Mucosa of rectum (tissue), 2 donors: ENCODE measurements around the gene EMC9.
A peak's percentile ranks its signal among the peaks of the same experiment; 100 is the strongest.

ENCODE experiments used
- H3K27ac ChIP-seq, 2 donors: one replicate each; pipeline ENCODE4 v1.7.0; 2013; ENCODE audit warnings: inconsistent platforms in 2 of 2, low read depth in 2 of 2, low read length in 2 of 2
- H3K27me3 ChIP-seq, 2 donors: one replicate each; pipeline ENCODE4 v1.7.0; 2013; ENCODE audit warnings: low read length in 2 of 2; ENCODE audit not compliant: control insufficient read depth in 2 of 2, insufficient read depth in 2 of 2
- H3K36me3 ChIP-seq, 2 donors: one replicate each; pipeline ENCODE4 v1.7.0; 2013; ENCODE audit warnings: low read length in 2 of 2; ENCODE audit not compliant: control insufficient read depth in 2 of 2, insufficient read depth in 2 of 2
- H3K4me1 ChIP-seq, 2 donors: one replicate each; pipeline ENCODE4 v1.7.0; 2013; ENCODE audit warnings: low read length in 2 of 2, mild to moderate bottlenecking in 1 of 2; ENCODE audit not compliant: control insufficient read depth in 2 of 2, insufficient read depth in 2 of 2
- H3K4me3 ChIP-seq, 2 donors: one replicate each; pipeline ENCODE4 v1.7.0; 2013; ENCODE audit warnings: low read length in 2 of 2
- H3K9ac ChIP-seq, 2 donors: one replicate each; pipeline ENCODE4 v1.7.0; 2013; ENCODE audit warnings: low read length in 2 of 2, low read depth in 1 of 2, mild to moderate bottlenecking in 1 of 2
- H3K9me3 ChIP-seq, 2 donors: one replicate each; pipeline ENCODE4 v1.7.0; 2013; ENCODE audit warnings: low read length in 2 of 2; ENCODE audit not compliant: control insufficient read depth in 2 of 2
- donor health status: healthy.
- donor health status: Normal muscosa, but diverticular disease.

Gene EMC9

GRCh38 chr14:24150061-24150460 is 8.7 kb upstream of the EMC9 start:
- H3K4me3 ChIP-seq, result no peak overlapping the region
- H3K9me3 ChIP-seq, result no peaks in the 10 kb centered on the region
- peaks cover 20 to 24% of the 10 kb centered on the region in 2 donors for H3K4me1 ChIP-seq
- no peaks in the 10 kb centered on the region for H3K27me3 ChIP-seq
- no peak overlapping the region for H3K9ac ChIP-seq
- peaks cover 37 to 43% of the 10 kb centered on the region in 2 donors for H3K36me3 ChIP-seq
- no peak overlapping the region for H3K27ac ChIP-seq

DNA sequence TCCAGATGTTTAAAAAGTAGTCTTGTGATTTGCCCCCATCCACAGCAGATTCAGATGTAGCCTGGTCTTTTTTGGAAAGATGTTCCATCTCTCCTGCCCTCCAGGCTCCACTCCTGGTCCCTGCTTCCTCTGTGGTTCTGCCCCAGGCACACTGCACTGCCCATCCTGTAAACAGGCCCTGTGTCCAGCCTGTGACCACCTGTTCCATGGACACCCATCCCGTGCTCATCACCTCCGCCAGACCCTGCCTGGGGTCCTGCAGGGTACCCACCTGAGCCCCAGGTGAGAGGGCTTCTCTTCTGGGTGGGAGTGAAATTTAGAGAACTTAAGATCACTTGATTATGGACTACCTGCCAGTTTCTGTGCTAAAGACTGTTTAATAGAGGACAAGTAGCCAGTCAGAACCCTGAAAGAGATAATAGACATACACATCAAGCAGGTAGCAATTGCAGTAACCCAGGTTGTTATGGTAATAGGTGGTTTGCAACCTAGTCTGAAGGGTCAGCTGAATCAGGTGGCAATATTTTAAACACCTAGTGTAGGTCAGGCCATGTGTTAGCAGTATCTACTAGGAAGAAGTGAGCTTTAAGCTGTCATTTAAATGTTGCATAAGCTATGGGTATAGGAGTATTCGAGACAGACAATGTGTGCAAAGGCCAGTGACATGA is 8.0 kb upstream of the EMC9 start:
- no peak overlapping the region for H3K4me3 ChIP-seq
- H3K36me3 ChIP-seq, result peaks cover 31 to 40% of the 10 kb centered on the region in 2 donors
- no peaks in the 10 kb centered on the region for H3K9me3 ChIP-seq
- no peak overlapping the region for H3K27ac ChIP-seq
- no peak overlapping the region for H3K9ac ChIP-seq
- H3K4me1 ChIP-seq, result peaks cover 20 to 26% of the 10 kb centered on the region in 2 donors
- no peaks in the 10 kb centered on the region for H3K27me3 ChIP-seq

DNA sequence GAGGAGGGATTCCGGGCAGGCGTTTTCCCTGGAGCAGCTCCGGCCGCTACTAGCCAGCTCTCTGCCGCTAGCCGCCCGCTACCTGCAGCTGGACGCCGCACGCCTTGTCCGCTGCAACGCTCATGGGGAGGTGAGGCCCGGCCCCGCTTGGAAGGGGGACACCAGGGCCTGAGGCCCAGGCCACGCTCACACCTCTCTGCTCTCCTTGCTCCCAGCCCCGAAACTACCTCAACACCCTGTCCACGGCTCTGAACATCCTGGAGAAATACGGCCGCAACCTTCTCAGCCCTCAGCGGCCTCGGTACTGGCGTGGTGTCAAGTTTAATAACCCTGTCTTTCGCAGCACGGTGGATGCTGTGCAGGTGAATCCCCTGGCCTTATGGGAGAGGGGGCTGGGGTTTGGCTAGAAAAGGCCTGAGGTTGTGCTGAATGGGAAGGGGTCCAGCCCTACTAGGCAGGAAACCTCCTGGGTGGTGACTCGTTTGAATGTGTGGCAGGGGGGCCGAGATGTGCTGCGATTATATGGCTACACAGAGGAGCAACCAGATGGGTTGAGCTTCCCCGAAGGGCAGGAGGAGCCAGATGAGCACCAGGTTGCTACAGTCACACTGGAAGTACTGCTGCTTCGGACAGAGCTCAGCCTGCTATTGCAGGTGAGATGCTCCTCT is 6.5 kb upstream of the EMC9 start:
- Histone ChIP-seq H3K36me3 (peaks cover 44 to 52% of the 10 kb centered on the region in 2 donors), H3K4me1 (peaks cover 25 to 26% of the 10 kb centered on the region in 2 donors)

DNA sequence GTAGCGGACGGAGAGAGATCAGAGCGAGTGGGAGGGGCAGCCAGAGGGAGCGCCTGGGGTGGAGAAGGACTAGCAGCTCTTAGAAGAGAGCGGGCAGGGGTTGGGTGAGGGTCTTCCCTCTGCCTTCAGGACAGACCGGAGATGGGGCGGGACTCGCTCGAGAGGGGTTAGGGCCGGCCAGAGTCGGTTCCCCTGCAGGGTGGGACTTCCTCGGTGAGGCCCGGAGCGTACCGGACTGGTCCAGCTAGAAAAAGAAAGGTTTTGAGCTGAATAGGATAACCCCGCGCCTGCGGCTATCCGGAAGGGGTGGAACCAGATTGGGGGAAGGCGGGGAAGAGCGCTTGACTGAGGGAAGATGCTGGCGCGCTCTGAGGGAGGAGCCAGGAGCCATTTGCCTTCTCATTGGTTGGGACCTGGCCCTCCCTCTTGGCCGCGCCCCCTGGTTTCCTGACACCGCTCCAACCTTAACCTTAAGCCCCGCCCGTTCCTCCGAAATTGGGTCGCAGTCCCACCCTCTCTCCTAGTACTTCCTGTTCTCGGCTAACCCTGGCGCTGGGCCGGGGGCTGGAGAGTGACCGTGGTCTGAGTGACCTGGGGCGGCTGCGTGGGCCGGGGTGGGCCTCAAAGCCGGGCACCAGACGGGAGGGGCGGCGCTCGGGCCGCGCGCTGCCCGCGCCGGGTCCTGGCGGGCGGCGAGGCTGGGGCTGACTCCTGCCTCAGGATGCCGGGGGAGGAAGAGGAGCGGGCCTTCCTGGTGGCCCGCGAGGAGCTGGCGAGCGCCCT is 5.8 kb upstream of the EMC9 start, which contains the start of gene RNF31:
TSS of gene RNF31 (plus strand) at position 521 of the 783 bp plus-strand sequence. CDS start at position 722, 201 bp downstream.
- Histone ChIP-seq H3K36me3 (peaks cover 44 to 47% of the 10 kb centered on the region in 2 donors), H3K9ac (peak within 1 kb of the TSS; percentile 82 to 93), H3K9me3 (no peaks in the 10 kb centered on the region), H3K4me1 (peaks cover 28 to 30% of the 10 kb centered on the region in 2 donors), H3K27ac (peak within 1 kb of the TSS; percentile 94 to 97), H3K27me3 (no peaks in the 10 kb centered on the region), H3K4me3 (peak within 1 kb of the TSS; percentile 79 to 99)

More for the DNA sequence above, 6.5 kb upstream of the EMC9 start:
- Histone ChIP-seq H3K4me3 (peak overlapping the region; percentile 79 to 99), H3K9ac (peak overlapping the region; percentile 82 to 87), H3K27me3 (no peaks in the 10 kb centered on the region), H3K9me3 (no peaks in the 10 kb centered on the region), H3K27ac (peak overlapping the region; percentile 80 to 97)

DNA sequence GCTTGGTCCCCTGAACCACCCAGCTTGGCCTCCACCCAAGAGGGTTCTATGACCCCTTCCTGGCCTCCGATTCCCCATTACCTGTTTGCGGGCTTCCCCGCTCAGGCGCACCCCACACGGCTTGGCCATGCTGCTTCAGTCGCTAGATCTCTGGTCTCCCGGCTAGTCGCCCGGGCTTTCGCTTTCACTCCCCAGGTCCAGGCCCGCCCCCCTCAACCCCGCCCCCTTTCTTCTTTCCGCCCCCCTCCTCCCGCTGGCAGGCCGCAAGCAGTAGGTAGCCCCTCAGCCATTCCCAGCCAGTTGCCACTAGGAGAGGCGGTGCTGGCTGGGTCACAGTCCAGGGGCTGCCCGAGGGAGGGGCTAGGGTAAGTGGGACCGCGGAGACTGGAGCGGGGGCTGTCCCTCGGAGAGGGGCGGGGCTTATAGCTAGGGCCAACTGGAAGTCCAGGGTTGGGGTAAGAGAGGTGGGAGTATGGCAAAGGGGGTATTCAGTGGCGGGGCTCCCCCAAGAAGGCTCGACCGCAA is 5.1 kb upstream of the EMC9 start, which contains the start of gene PSME2:
TSS of gene PSME2 (minus strand) at position 158 of the 525 bp plus-strand sequence. CDS start at position 129, 29 bp downstream.
- peak within 1 kb of the TSS; percentile 79 to 99 for H3K4me3 ChIP-seq
- H3K27me3 ChIP-seq, result no peaks in the 10 kb centered on the region
- H3K27ac ChIP-seq, result peak within 1 kb of the TSS; percentile 94 to 97
- peak within 1 kb of the TSS; percentile 82 to 93 for H3K9ac ChIP-seq
- peaks cover 38 to 43% of the 10 kb centered on the region in 2 donors for H3K36me3 ChIP-seq
- H3K9me3 ChIP-seq, result no peaks in the 10 kb centered on the region
- H3K4me1 ChIP-seq, result peaks cover 34 to 35% of the 10 kb centered on the region in 2 donors

DNA sequence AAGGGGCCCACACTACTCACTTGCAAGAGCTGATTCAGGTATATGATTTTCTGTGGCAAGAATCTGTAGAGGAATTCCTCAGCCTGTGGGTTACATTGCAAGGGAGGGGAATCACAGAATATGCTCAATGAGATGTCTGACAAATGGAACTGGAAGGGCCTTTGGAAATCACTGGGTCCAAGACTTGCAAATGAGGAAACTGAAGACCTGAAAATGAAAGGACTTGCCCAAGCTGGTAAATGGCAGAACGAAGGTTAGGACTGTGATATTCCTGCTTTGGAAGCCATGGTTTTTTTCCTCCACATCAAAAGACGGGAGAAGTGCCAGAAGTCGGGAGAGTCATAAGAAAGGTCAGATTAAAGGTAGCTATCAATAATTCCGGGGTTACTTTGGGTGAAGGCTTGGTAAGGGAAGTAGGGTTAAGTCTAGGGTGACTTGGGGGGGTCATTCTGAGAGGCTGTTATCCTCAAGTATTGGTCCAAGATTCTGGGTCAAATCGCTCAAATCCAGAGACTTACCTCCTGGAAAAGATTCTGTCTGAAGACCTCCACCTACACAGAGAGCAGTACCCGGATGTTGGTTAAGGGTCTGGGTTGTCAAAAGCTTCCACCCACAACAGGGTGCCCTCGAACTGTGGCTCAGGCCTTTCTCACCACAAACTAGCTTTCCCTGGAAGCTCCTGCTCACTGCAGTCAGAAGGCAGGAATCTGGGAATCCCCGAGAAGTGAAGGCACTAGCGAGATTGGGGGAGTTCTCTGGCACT is 4.5 kb upstream of the EMC9 start:
- peak overlapping the region; percentile 68 to 93 for H3K9ac ChIP-seq
- H3K36me3 ChIP-seq, result peaks cover 32 to 37% of the 10 kb centered on the region in 2 donors
- H3K27me3 ChIP-seq, result no peaks in the 10 kb centered on the region
- H3K4me3 ChIP-seq, result peak overlapping the region; percentile 79 to 99
- no peaks in the 10 kb centered on the region for H3K9me3 ChIP-seq
- peaks cover 34 to 35% of the 10 kb centered on the region in 2 donors for H3K4me1 ChIP-seq
- H3K27ac ChIP-seq, result peak overlapping the region; percentile 94 to 97

DNA sequence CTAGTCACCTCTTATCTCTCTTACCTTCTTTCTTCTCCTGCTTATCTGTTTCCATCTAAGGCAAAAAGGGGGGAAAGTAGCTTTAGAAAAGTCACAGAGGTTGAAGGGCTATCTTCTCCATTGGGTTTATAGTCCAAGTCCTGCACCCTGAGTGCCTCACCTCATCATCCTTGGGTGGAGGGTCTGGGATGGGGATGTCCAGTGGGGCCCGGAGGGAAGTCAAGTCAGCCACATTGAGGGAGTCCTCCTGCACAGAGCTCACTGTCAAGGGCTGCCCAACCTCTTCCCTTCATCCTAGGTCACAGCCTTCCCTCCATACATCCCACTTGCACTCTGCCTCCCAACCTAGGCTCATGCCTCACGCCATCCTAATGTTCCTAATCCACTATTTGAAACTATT is 3.8 kb upstream of the EMC9 start:
- peak overlapping the region; percentile 68 to 93 for H3K9ac ChIP-seq
- H3K36me3 ChIP-seq, result peaks cover 25 to 30% of the 10 kb centered on the region in 2 donors
- H3K27ac ChIP-seq, result peak overlapping the region in 1 of 2 donors; percentile 97
- H3K4me1 ChIP-seq, result peaks cover 35 to 38% of the 10 kb centered on the region in 2 donors
- no peaks in the 10 kb centered on the region for H3K9me3 ChIP-seq
- peak overlapping the region; percentile 79 to 99 for H3K4me3 ChIP-seq
- no peaks in the 10 kb centered on the region for H3K27me3 ChIP-seq

GRCh38 chr14:24144451-24144850 is 3.1 kb upstream of the EMC9 start:
- peaks cover 20 to 24% of the 10 kb centered on the region in 2 donors for H3K36me3 ChIP-seq

GRCh38 chr14:24143511-24143910 is 2.1 kb upstream of the EMC9 start:
- Histone ChIP-seq H3K4me1 (peaks cover 38% of the 10 kb centered on the region in 2 donors), H3K9me3 (no peaks in the 10 kb centered on the region), H3K27ac (no peak overlapping the region), H3K9ac (no peak overlapping the region), H3K27me3 (no peaks in the 10 kb centered on the region), H3K36me3 (peaks cover 23 to 28% of the 10 kb centered on the region in 2 donors), H3K4me3 (no peak overlapping the region)

More at GRCh38 chr14:24144451-24144850, 3.1 kb upstream of the EMC9 start:
- no peaks in the 10 kb centered on the region for H3K27me3 ChIP-seq
- no peaks in the 10 kb centered on the region for H3K9me3 ChIP-seq
- peak overlapping the region in 1 of 2 donors; percentile 32 for H3K9ac ChIP-seq
- H3K4me3 ChIP-seq, result no peak overlapping the region
- H3K27ac ChIP-seq, result no peak overlapping the region
- peaks cover 38 to 40% of the 10 kb centered on the region in 2 donors for H3K4me1 ChIP-seq
